AG04449 (cell line): Measurements from ENCODE around the gene PTH1R.

ENCODE experiments used
- CTCF ChIA-PET: fragments of 350-600 bp; formaldehyde crosslinking; extraction: SDS; loops from one replicate; lab custom pipeline; 2021; ENCODE audit warnings: antibody characterized with exemption; lab: Yijun Ruan, JAX
- POLR2A ChIA-PET: fragments of 400-600, 350-600 bp; formaldehyde crosslinking; extraction: SDS; loops from one replicate; lab custom pipeline; 2020; ENCODE audit warnings: antibody characterized with exemption, inconsistent platforms; lab: Yijun Ruan, JAX
- DNase-seq: peaks from one replicate; pipeline ENCODE4 v3.0.0-alpha.2; 2010; ENCODE audit warnings: low read depth, low spot score
- H3K4me3 ChIP-seq: 2 replicates; pipeline ENCODE4 v1.5.1; 2011; ENCODE audit warnings: low read depth, mild to moderate bottlenecking, control low read depth, low read length
- TF ChIP-seq, protein P1 (sequence below): IDR thresholded peaks from one replicate; pipeline ENCODE4 v1.5.1; 2011; ENCODE audit warnings: mild to moderate bottlenecking, moderate library complexity, low read length, control low read depth, inconsistent platforms; ENCODE audit not compliant: insufficient read depth; ENCODE audit errors: missing control alignments

PTH1R gene

DNA sequence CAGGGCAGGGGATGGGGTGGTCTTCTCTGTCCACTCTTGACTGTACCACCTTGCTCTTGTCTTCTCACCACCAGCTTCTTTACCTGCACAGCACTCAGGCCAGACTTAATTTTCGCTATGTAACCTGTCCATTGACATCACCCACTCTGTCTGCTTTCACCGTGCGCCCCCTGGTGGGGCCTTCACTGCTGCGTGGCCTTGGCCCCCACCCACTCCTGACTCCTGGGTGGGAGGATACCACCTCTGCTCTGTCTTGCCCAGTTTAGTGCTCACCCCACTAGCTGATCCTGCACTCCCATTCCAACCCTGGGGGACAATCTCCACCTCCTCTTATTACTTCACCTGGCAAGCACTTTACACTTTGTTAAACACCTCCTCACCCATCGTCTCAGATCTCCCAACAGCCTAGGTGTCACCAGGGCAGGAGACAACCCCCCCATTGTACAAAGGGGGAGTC lies 17.7 kb downstream of the PTH1R start:
- ChIA-PET CTCF (interaction anchor here (0.6 to 13.0 kb wide), 32 partner anchors 9 to 476 kb away, joined by 3 to 161 read pairs (median 6); partner anchors contain the start of genes MYL3, PTH1R and TMIE), POLR2A (interaction anchor here (0.9 kb wide), 1 partner anchor 82 kb away, joined by 3 read pairs; no protein-coding TSS in a partner anchor)
- H3K4me3 ChIP-seq: no peak overlapping the region
- DNase-seq: no peak
- TF ChIP-seq, protein P1, sequence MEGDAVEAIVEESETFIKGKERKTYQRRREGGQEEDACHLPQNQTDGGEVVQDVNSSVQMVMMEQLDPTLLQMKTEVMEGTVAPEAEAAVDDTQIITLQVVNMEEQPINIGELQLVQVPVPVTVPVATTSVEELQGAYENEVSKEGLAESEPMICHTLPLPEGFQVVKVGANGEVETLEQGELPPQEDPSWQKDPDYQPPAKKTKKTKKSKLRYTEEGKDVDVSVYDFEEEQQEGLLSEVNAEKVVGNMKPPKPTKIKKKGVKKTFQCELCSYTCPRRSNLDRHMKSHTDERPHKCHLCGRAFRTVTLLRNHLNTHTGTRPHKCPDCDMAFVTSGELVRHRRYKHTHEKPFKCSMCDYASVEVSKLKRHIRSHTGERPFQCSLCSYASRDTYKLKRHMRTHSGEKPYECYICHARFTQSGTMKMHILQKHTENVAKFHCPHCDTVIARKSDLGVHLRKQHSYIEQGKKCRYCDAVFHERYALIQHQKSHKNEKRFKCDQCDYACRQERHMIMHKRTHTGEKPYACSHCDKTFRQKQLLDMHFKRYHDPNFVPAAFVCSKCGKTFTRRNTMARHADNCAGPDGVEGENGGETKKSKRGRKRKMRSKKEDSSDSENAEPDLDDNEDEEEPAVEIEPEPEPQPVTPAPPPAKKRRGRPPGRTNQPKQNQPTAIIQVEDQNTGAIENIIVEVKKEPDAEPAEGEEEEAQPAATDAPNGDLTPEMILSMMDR: peak; percentile 88

DNA sequence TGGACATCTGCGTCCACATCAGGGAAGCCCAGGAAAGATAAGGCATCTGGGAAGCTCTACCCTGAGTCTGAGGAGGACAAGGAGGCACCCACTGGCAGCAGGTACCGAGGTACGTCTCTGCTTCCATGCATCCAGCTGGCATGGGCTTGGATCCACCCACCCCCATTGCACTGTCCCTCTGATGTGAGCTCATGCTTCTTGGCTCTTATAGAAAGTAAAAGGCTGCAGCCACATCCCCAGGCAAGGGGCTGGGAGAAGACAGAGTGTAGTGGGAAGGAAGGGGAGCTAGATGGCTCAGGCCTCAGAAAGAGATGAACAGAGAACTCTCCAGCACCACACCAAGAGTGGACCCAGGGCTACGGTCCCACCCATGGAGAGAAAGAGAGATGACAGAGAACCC lies 18.2 kb downstream of the PTH1R start:
- no peak overlapping the region for H3K4me3 ChIP-seq
- TF ChIP-seq, protein P1: no peak
- no peak for DNase-seq
- ChIA-PET CTCF (interaction anchor here (0.8 to 13.0 kb wide), 27 partner anchors 9 to 476 kb away, joined by 3 to 161 read pairs (median 8); partner anchors contain the start of genes MYL3, PTH1R and TMIE), POLR2A (no interaction called here)

DNA sequence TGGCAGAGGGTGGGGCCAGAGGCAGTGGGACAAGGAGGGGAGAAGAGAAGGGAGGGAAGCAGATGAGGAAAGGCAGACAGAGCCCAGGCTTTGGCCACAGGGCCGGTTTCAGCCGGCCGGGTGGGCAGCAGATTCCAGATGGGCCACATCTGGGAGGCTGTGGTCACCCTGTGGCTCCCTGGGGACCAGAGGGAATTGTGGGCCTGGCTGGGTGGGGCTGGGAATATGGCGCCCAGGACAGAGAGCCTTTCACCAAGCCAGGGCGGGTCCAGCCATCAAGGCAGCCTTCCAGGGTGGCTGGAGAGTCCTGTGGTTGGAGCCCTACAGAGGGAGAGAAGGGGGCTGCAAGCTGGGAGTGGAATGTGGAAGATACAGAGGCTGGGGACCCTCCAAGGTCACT lies 18.9 kb downstream of the PTH1R start:
- TF ChIP-seq, protein P1: no peak
- ChIA-PET CTCF (interaction anchor here (0.9 to 13.0 kb wide), 15 partner anchors 8 to 408 kb away, joined by 3 to 161 read pairs (median 16); partner anchors contain the start of genes MYL3, PTH1R and TMIE), POLR2A (no interaction called here)
- H3K4me3 ChIP-seq: no peak overlapping the region
- DNase-seq: no peak

DNA sequence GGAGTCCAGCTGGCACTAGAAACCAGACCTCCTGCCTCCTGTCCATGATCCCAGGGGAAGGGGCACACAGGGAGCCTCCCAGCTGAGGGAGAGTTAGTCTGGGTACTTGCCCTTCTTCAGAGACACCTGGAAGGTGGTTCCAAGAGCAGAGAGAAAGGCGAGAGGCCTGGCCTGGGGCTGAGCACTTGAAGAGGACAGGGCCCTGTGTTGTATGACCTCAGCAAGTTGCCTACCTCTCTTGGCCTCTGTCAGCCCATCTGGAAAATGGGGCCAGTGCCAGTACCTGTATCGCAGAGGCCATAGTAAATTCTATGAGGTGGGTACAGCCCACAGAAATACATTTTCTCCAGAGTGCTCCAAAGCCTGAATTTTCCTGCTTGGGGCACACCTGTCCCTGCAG lies 19.5 kb downstream of the PTH1R start:
- TF ChIP-seq, protein P1: no peak

DNA sequence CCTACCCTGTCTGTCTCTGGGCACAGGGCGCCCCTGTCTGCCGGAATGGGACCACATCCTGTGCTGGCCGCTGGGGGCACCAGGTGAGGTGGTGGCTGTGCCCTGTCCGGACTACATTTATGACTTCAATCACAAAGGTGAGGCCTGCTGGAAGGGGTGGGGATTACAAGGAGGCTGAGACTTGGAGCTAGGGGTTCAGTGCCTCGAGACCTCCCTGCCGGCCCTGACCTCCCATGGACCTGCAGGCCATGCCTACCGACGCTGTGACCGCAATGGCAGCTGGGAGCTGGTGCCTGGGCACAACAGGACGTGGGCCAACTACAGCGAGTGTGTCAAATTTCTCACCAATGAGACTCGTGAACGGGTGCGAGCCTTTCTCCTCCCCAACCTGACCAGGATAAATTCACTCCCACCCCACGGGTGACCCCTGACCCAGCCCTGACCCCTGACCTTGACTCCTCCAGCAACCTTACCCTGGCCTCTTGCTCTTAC lies 20.4 kb downstream of the PTH1R start:
- CTCF ChIA-PET: interaction anchor here (1.3 to 13.0 kb wide), 5 partner anchors 11 to 190 kb away, joined by 4 to 161 read pairs (median 15); no protein-coding TSS in a partner anchor
- TF ChIP-seq, protein P1: no peak
- no peak for DNase-seq
- H3K4me3 ChIP-seq: no peak overlapping the region
- POLR2A ChIA-PET: no interaction called here

More for the DNA sequence above, 19.5 kb downstream of the PTH1R start:
- ChIA-PET CTCF (interaction anchor here (1.6 to 13.0 kb wide), 5 partner anchors 12 to 189 kb away, joined by 5 to 161 read pairs (median 15); partner anchors contain the start of gene PTH1R), POLR2A (no interaction called here)
- H3K4me3 ChIP-seq: no peak overlapping the region
- DNase-seq: no peak

DNA sequence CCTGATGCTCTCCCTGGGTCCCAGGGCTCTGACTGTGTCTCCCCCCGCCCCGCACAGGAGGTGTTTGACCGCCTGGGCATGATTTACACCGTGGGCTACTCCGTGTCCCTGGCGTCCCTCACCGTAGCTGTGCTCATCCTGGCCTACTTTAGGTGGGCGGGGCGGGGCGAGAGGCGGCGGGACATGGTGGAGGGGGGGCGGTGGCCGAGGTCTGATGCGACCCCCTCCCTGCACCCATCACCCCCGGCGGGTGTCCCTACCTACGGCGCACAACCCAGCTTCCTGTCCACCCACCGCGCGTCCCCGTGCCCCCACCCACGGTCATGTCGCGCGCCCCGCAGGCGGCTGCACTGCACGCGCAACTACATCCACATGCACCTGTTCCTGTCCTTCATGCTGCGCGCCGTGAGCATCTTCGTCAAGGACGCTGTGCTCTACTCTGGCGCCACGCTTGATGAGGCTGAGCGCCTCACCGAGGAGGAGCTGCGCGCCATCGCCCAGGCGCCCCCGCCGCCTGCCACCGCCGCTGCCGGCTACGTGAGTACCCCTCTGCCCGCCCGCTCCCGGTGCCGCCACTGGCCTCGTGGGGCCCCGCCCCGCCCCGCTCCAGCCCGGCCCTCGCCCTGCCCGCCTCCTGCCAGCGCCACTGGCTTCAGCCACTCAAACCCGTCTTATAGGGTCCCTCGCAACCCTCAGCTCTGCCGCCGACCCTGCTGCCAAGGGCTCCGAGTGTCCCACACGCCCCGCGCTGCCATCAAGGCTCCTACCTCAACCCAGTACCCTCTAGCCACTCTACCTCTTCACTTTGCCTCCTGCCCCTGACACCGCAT lies 21.0 kb downstream of the PTH1R start:
- TF ChIP-seq, protein P1: no peak
- POLR2A ChIA-PET: no interaction called here
- no peak for DNase-seq
- CTCF ChIA-PET: interaction anchor here (0.7 to 13.0 kb wide), 7 partner anchors 11 to 202 kb away, joined by 3 to 161 read pairs (median 5); no protein-coding TSS in a partner anchor
- H3K4me3 ChIP-seq: no peak overlapping the region
